Neural cell (in vitro differentiated cells): ENCODE data around the gene CCR3. TPM values are rescaled to one million over a fixed set of nuclear protein-coding genes. Genes with fewer than 3 reads are reported as not detected.
"Not testable (repeated sequence)": the region's sequence is repeated elsewhere in the genome, so short reads cannot be mapped to it uniquely, and the experiment has no call there.

Experiments used
- H2AFZ ChIP-seq: fragments of 200-600, 300-800 bp; sonication (generic), shearing (Covaris generic); 2 replicates; pipeline ENCODE4 v1.6.0; 2014; ENCODE audit warnings: low read depth, mild to moderate bottlenecking, antibody characterized with exemption, low read length, moderate library complexity
- H3F3A ChIP-seq: fragments of 200-600 bp; shearing (Covaris generic); 2 replicates; pipeline ENCODE4 v1.6.1; 2016; ENCODE audit warnings: mild to moderate bottlenecking, moderate library complexity, mixed read lengths, antibody characterized with exemption, low read length; ENCODE audit not compliant: insufficient read depth, poor library complexity, severe bottlenecking
- H3K27ac ChIP-seq: fragments of 200-600, 300-800 bp; sonication (generic), shearing (Covaris generic); 2 replicates; pipeline ENCODE4 v1.5.1; 2014; ENCODE audit warnings: mild to moderate bottlenecking, low read length, moderate library complexity
- H3K27me3 ChIP-seq: fragments of 300-800, 200-600 bp; sonication (generic), shearing (Covaris generic); 2 replicates; pipeline ENCODE4 v1.6.0; 2014; ENCODE audit warnings: mild to moderate bottlenecking, low read depth, low read length, moderate library complexity; ENCODE audit not compliant: insufficient read depth
- H3K36me3 ChIP-seq: fragments of 300-800, 200-600 bp; sonication (generic), shearing (Covaris generic); 2 replicates; pipeline ENCODE4 v1.5.1; 2014; ENCODE audit warnings: mild to moderate bottlenecking, antibody characterized with exemption, low read length, moderate library complexity; ENCODE audit not compliant: insufficient read depth
- H3K4me2 ChIP-seq: fragments of 300-800, 200-600 bp; sonication (generic), shearing (Covaris generic); 2 replicates; pipeline ENCODE4 v1.6.0; 2014; ENCODE audit warnings: mild to moderate bottlenecking, low read length
- H3K4me3 ChIP-seq: fragments of 300-800, 200-600 bp; sonication (generic), shearing (Covaris generic); 2 replicates; pipeline ENCODE4 v1.5.1; 2014; ENCODE audit warnings: mild to moderate bottlenecking, low read length, moderate library complexity
- H3K79me2 ChIP-seq: fragments of 200-600 bp; shearing (Covaris generic); replicated peaks from 2 replicates; pipeline ENCODE4 v1.6.0; 2014; ENCODE audit warnings: mild to moderate bottlenecking, low read length, moderate library complexity; ENCODE audit not compliant: insufficient read depth
- H3K9ac ChIP-seq: fragments of 300-800, 200-600 bp; sonication (generic), shearing (Covaris generic); 2 replicates; pipeline ENCODE4 v1.6.1; 2016; ENCODE audit warnings: mild to moderate bottlenecking, low read length, mixed read lengths
- H3K9me2 ChIP-seq: fragments of 200-600 bp; shearing (Covaris generic); 2 replicates; pipeline ENCODE4 v1.6.1; 2016; ENCODE audit warnings: mild to moderate bottlenecking, low read length, mixed read lengths; ENCODE audit not compliant: insufficient read depth
- H3K9me3 ChIP-seq: fragments of 200-600, 300-800 bp; sonication (generic), shearing (Covaris generic); 2 replicates; pipeline ENCODE4 v1.6.1; 2016; ENCODE audit warnings: mild to moderate bottlenecking, mixed run types, low read length, moderate library complexity, mixed read lengths
- H4K20me1 ChIP-seq: fragments of 200-600 bp; shearing (Covaris generic); 2 replicates; pipeline ENCODE4 v1.6.1; 2016; ENCODE audit warnings: mild to moderate bottlenecking, mixed run types; ENCODE audit not compliant: insufficient read depth
- EP300 ChIP-seq: fragments of 450-650 bp; conservative IDR thresholded peaks from 2 replicates; pipeline ENCODE4 v1.6.1; 2014; ENCODE audit warnings: antibody characterized with exemption, mild to moderate bottlenecking, moderate library complexity; ENCODE audit not compliant: poor library complexity, severe bottlenecking
- EZH2 ChIP-seq: fragments of 200-600, 300-800 bp; shearing (Covaris generic), sonication (generic); IDR thresholded peaks from 2 replicates; pipeline ENCODE4 v1.6.1; 2014; ENCODE audit warnings: antibody characterized with exemption, low read length, borderline replicate concordance, mild to moderate bottlenecking; ENCODE audit not compliant: insufficient read depth, poor library complexity, severe bottlenecking
- MXI1 ChIP-seq: fragments of 450-650 bp; conservative IDR thresholded peaks from 2 replicates; pipeline ENCODE4 v1.6.1; 2014; ENCODE audit warnings: antibody characterized with exemption, mild to moderate bottlenecking; ENCODE audit not compliant: poor library complexity, severe bottlenecking
- POLR2AphosphoS5 ChIP-seq: IDR thresholded peaks from 2 replicates; pipeline ENCODE4 v1.6.1; 2012
- RAD21 ChIP-seq: fragments of 450-650 bp; conservative IDR thresholded peaks from 2 replicates; pipeline ENCODE4 v1.6.1; 2014; ENCODE audit warnings: antibody characterized with exemption, mild to moderate bottlenecking, moderate library complexity
- SMC3 ChIP-seq: fragments of 450-650 bp; conservative IDR thresholded peaks from 2 replicates; pipeline ENCODE4 v1.6.1; 2014; ENCODE audit warnings: antibody characterized with exemption, mild to moderate bottlenecking, moderate library complexity; ENCODE audit not compliant: poor library complexity
- TAF1 ChIP-seq: IDR thresholded peaks from 2 replicates; pipeline ENCODE4 v1.6.1; 2012; ENCODE audit warnings: low read depth
- polyA plus RNA-seq: library from polyadenylated mRNA; depleted of rRNA; stranded (reverse); fragments of >200 nt; gene quantifications from 2 replicates; pipeline ENCODE4 v1.2.3, GENCODE V29; 2014
- TF ChIP-seq, protein P1 (sequence below): fragments of 450-650 bp; IDR thresholded peaks from 2 replicates; pipeline ENCODE4 v1.5.1; 2014; ENCODE audit warnings: antibody characterized with exemption, mild to moderate bottlenecking, moderate library complexity; ENCODE audit not compliant: poor library complexity, severe bottlenecking
- TF ChIP-seq, protein P2 (sequence below): IDR thresholded peaks from 2 replicates; pipeline ENCODE4 v1.6.1; 2012; ENCODE audit warnings: borderline replicate concordance

The CCR3 gene
- polyA plus RNA-seq, 1 donor from 2014 or later: not detected

DNA sequence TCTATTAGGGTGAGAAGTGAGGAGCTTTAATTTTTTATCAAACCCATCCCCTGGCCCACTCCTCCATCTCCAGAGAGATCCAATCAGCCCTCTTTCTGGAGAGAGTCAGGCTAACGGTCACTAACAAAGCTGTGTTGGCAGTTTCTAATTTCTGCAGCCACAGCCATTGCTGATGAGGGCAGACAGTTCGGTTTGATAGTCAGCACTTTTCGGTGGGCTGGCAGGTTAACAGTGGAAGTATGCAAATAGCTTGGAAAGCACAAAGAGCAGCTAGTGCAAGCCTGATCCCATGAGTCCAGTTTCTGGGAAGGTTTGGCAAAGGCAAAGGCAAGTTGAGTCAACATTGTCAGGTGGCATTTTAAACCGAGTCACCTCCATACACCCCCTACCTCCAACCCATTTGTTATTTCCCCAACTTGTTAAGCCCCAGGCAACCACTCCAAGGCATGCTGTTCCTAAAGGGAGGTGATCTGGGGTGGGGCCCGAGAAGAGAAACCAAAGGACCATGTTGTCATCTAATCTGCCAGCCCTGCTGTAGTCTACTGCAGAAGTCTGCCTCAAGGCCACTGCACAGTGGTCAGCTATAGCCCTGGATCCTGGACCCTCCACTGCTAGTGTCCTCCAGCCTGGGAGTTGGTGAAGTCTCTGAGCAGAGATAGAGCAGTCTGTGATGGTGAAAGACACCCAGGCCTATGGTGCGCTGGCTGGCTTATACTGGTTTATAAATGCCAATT, 35.8 kb upstream of the CCR3 start:
- TF ChIP-seq, protein P1, sequence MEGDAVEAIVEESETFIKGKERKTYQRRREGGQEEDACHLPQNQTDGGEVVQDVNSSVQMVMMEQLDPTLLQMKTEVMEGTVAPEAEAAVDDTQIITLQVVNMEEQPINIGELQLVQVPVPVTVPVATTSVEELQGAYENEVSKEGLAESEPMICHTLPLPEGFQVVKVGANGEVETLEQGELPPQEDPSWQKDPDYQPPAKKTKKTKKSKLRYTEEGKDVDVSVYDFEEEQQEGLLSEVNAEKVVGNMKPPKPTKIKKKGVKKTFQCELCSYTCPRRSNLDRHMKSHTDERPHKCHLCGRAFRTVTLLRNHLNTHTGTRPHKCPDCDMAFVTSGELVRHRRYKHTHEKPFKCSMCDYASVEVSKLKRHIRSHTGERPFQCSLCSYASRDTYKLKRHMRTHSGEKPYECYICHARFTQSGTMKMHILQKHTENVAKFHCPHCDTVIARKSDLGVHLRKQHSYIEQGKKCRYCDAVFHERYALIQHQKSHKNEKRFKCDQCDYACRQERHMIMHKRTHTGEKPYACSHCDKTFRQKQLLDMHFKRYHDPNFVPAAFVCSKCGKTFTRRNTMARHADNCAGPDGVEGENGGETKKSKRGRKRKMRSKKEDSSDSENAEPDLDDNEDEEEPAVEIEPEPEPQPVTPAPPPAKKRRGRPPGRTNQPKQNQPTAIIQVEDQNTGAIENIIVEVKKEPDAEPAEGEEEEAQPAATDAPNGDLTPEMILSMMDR: no peak
- TF ChIP-seq EZH2 (no peak), SMC3 (no peak), POLR2AphosphoS5 (no peak), RAD21 (no peak), EP300 (no peak)
- TF ChIP-seq, protein P2, sequence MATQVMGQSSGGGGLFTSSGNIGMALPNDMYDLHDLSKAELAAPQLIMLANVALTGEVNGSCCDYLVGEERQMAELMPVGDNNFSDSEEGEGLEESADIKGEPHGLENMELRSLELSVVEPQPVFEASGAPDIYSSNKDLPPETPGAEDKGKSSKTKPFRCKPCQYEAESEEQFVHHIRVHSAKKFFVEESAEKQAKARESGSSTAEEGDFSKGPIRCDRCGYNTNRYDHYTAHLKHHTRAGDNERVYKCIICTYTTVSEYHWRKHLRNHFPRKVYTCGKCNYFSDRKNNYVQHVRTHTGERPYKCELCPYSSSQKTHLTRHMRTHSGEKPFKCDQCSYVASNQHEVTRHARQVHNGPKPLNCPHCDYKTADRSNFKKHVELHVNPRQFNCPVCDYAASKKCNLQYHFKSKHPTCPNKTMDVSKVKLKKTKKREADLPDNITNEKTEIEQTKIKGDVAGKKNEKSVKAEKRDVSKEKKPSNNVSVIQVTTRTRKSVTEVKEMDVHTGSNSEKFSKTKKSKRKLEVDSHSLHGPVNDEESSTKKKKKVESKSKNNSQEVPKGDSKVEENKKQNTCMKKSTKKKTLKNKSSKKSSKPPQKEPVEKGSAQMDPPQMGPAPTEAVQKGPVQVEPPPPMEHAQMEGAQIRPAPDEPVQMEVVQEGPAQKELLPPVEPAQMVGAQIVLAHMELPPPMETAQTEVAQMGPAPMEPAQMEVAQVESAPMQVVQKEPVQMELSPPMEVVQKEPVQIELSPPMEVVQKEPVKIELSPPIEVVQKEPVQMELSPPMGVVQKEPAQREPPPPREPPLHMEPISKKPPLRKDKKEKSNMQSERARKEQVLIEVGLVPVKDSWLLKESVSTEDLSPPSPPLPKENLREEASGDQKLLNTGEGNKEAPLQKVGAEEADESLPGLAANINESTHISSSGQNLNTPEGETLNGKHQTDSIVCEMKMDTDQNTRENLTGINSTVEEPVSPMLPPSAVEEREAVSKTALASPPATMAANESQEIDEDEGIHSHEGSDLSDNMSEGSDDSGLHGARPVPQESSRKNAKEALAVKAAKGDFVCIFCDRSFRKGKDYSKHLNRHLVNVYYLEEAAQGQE: no peak
- Histone ChIP-seq H3K27ac (no peak overlapping the region), H3F3A (no peaks in the 10 kb centered on the region), H3K4me2 (no peak overlapping the region), H3K9me2 (no peaks in the 10 kb centered on the region), H3K79me2 (no peaks in the 10 kb centered on the region), H4K20me1 (no peaks in the 10 kb centered on the region), H2AFZ (no peak overlapping the region), H3K9ac (no peak overlapping the region), H3K9me3 (no peaks in the 10 kb centered on the region), H3K27me3 (no peaks in the 10 kb centered on the region), H3K36me3 (no peaks in the 10 kb centered on the region), H3K4me3 (no peak overlapping the region)

DNA sequence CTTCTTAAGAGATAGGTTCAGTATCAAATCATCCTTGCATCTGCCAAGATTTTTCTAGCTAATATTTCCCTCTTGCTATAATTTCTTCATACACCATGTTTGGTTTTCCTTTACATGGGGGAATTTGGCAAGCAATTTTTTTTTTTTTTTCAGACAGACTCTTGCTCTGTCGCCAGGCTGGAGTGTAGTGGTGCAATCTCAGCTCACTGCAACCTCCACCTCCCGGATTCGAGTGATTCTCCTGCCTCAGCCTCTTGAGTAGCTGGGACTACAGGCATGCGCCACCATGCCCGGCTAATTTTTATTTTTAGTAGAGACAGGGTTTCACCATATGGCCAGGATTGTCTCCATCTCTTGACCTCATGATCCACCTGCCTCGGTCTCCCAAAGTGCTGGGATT, 34.7 kb upstream of the CCR3 start:
- H3K4me3 ChIP-seq: not testable (repeated sequence)

DNA sequence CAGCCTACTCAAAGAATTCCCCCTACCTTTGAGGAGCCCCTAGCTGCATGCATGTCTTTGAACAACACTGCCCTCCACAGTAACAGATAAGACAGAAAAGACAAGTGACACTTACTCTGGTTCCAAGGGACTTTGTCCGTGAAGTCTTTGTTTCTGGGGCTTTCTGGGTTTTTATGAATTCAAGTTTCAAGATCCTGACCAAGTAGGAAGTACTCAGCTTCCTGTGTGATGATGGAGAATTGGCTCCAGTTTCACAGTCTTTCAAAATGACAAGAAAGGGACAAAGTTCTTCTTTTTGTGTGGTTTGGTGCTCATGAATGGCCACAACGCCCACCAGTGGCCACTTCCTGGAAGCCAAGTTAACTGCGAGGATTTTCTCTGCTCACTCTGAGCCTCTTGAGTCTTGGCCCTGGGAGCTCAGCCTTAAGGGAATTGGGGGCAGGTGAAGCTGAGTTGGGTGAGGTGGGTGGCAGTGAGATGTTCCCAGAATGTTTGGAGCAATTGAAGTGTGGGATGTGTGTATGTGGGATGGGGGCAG, 34.0 kb upstream of the CCR3 start, which contains the start of gene CCR1:
CCR1 (minus strand) TSS at position 147 of the 538 bp plus-strand sequence. CDS start 4,000 bp downstream, outside the sequence.
- no peaks in the 10 kb centered on the region for H3K36me3 ChIP-seq
- no peak within 1 kb of the TSS for H3K9ac ChIP-seq
- H3K9me2 ChIP-seq: no peaks in the 10 kb centered on the region
- no peaks in the 10 kb centered on the region for H3K27me3 ChIP-seq
- H3F3A ChIP-seq: no peaks in the 10 kb centered on the region
- no peak within 1 kb of the TSS for H2AFZ ChIP-seq
- H3K79me2 ChIP-seq: no peaks in the 10 kb centered on the region
- no peaks in the 10 kb centered on the region for H4K20me1 ChIP-seq
- H3K4me2 ChIP-seq: no peak within 1 kb of the TSS
- TF ChIP-seq MXI1 (no peak), SMC3 (no peak), EP300 (no peak), TAF1 (no peak), EZH2 (no peak)
- TF ChIP-seq, protein P2: no peak
- TF ChIP-seq, protein P1: no peak
- no peak within 1 kb of the TSS for H3K27ac ChIP-seq
- no peaks in the 10 kb centered on the region for H3K9me3 ChIP-seq
- H3K4me3 ChIP-seq: no peak within 1 kb of the TSS

More for the DNA sequence above, 34.7 kb upstream of the CCR3 start:
- not testable (repeated sequence) for H4K20me1 ChIP-seq, H2AFZ ChIP-seq, H3K79me2 ChIP-seq, H3K36me3 ChIP-seq, H3K9me2 ChIP-seq, H3K9me3 ChIP-seq, H3K9ac ChIP-seq, H3K27ac ChIP-seq, H3K27me3 ChIP-seq, H3K4me2 ChIP-seq, H3F3A ChIP-seq
